SK-N-SH treated with all-trans-retinoic acid at 6 μM for 48 hours (cell line): ENCODE measurements around the gene ACKR4.

Experiments used
- CREB5 ChIP-seq: fragments of 250-450 bp; sonication (Bioruptor Pico); IDR thresholded peaks from 2 replicates; pipeline ENCODE4 v1.5.1; 2020; ENCODE audit warnings: low read depth, mild to moderate bottlenecking, moderate library complexity
- CSDC2 ChIP-seq: fragments of 250-450 bp; sonication (Bioruptor Pico); IDR thresholded peaks from 2 replicates; pipeline ENCODE4 v1.5.0; 2020; ENCODE audit warnings: mild to moderate bottlenecking, moderate library complexity
- ESRRG ChIP-seq: fragments of 250-450 bp; sonication (Bioruptor Pico); IDR thresholded peaks from 2 replicates; pipeline ENCODE4 v1.6.1; 2021; ENCODE audit warnings: mild to moderate bottlenecking
- PATZ1 ChIP-seq: fragments of 250-450 bp; sonication (Bioruptor Pico); IDR thresholded peaks from 2 replicates; pipeline ENCODE4 v1.8.0; 2020; ENCODE audit warnings: mild to moderate bottlenecking, moderate library complexity, borderline replicate concordance
- PPARA ChIP-seq: fragments of 250-450 bp; sonication (Bioruptor Pico); IDR thresholded peaks from 2 replicates; pipeline ENCODE4 v1.5.0; 2020; ENCODE audit warnings: mild to moderate bottlenecking, borderline replicate concordance
- RARB ChIP-seq: fragments of 250-450 bp; sonication (Bioruptor Pico); IDR thresholded peaks from 2 replicates; pipeline ENCODE4 v1.8.0; 2021; ENCODE audit warnings: mild to moderate bottlenecking, moderate library complexity
- TOX ChIP-seq: fragments of 250-450 bp; sonication (Bioruptor Pico); IDR thresholded peaks from 2 replicates; pipeline ENCODE4 v1.8.0; 2021; ENCODE audit warnings: mild to moderate bottlenecking, moderate library complexity, borderline replicate concordance
- ZFP3 ChIP-seq: fragments of 250-450 bp; sonication (Bioruptor Pico); IDR thresholded peaks from 2 replicates; pipeline ENCODE4 v1.5.0; 2020; ENCODE audit warnings: mild to moderate bottlenecking, moderate library complexity
- ZFP30 ChIP-seq: fragments of 450-650 bp; formaldehyde crosslinking; IDR thresholded peaks from 2 replicates; pipeline ENCODE4 v1.5.0; 2022; ENCODE audit warnings: mild to moderate bottlenecking, moderate library complexity
- ZNF8 ChIP-seq: fragments of 450-650 bp; formaldehyde crosslinking; IDR thresholded peaks from 2 replicates; pipeline ENCODE4 v1.5.0; 2020; ENCODE audit warnings: mild to moderate bottlenecking, moderate library complexity

GRCh38 chr3:132553826-132554225 lies 43.2 kb upstream of the ACKR4 start:
- TF ChIP-seq CSDC2 (CRISPR knock-in tag): no peak
- no peak for TF ChIP-seq CREB5 (CRISPR knock-in tag)
- TF ChIP-seq RARB (CRISPR knock-in tag): no peak
- TF ChIP-seq PATZ1: no peak
- no peak for TF ChIP-seq ZFP3 (CRISPR knock-in tag)
- TF ChIP-seq ZFP30 (CRISPR knock-in tag): no peak
- no peak for TF ChIP-seq ZNF8 (CRISPR knock-in tag)
- TF ChIP-seq TOX (CRISPR knock-in tag): no peak
- TF ChIP-seq ESRRG (CRISPR knock-in tag): no peak
- no peak for TF ChIP-seq PPARA (CRISPR knock-in tag)
